HEK293 (cell line): ENCODE data around the gene CEMP1.

ENCODE experiments used
- AEBP2 ChIP-seq: fragments of 450-650 bp; formaldehyde crosslinking; IDR thresholded peaks from 2 replicates; pipeline ENCODE4 v1.5.1; 2016; ENCODE audit warnings: missing biosample characterization, missing genetic modification characterization, borderline replicate concordance
- ELK4 ChIP-seq: IDR thresholded peaks from 2 replicates; pipeline ENCODE4 v1.6.1; 2011; ENCODE audit warnings: mild to moderate bottlenecking, low read depth, low read length, borderline replicate concordance
- KLF10 ChIP-seq: fragments of 450-650 bp; IDR thresholded peaks from 2 replicates; pipeline ENCODE4 v1.5.1; 2018; ENCODE audit warnings: missing biosample characterization, mild to moderate bottlenecking, missing genetic modification characterization
- KLF16 ChIP-seq: fragments of 450-650 bp; formaldehyde crosslinking; IDR thresholded peaks from 2 replicates; pipeline ENCODE4 v1.5.1; 2017; ENCODE audit warnings: missing biosample characterization, missing genetic modification characterization
- KLF8 ChIP-seq: fragments of 450-650 bp; formaldehyde crosslinking; IDR thresholded peaks from 2 replicates; pipeline ENCODE4 v1.5.1; 2016; ENCODE audit warnings: missing biosample characterization, missing genetic modification characterization
- SETDB1 ChIP-seq: IDR thresholded peaks from one replicate; pipeline ENCODE4 v1.6.1; 2017; ENCODE audit warnings: mild to moderate bottlenecking, low read length, moderate library complexity, mixed read lengths; ENCODE audit not compliant: insufficient read length
- ZBTB20 ChIP-seq: fragments of 450-650 bp; formaldehyde crosslinking; IDR thresholded peaks from 2 replicates; pipeline ENCODE4 v1.5.1; 2016; ENCODE audit warnings: missing biosample characterization, missing genetic modification characterization
- ZBTB44 ChIP-seq: fragments of 450-650 bp; IDR thresholded peaks from 2 replicates; pipeline ENCODE4 v1.5.1; 2018; ENCODE audit warnings: missing biosample characterization, mild to moderate bottlenecking, missing genetic modification characterization
- ZBTB48 ChIP-seq: fragments of 450-650 bp; formaldehyde crosslinking; IDR thresholded peaks from 2 replicates; pipeline ENCODE4 v1.5.1; 2016; ENCODE audit warnings: missing biosample characterization, missing genetic modification characterization
- ZNF132 ChIP-seq: fragments of 450-650 bp; formaldehyde crosslinking; IDR thresholded peaks from 2 replicates; pipeline ENCODE4 v1.5.1; 2017; ENCODE audit warnings: missing biosample characterization, missing genetic modification characterization, borderline replicate concordance
- ZNF157 ChIP-seq: fragments of 450-650 bp; formaldehyde crosslinking; IDR thresholded peaks from 2 replicates; pipeline ENCODE4 v1.5.1; 2016; ENCODE audit warnings: missing biosample characterization, missing genetic modification characterization
- ZNF184 ChIP-seq: fragments of 450-650 bp; IDR thresholded peaks from 2 replicates; pipeline ENCODE4 v1.5.1; 2018; ENCODE audit warnings: missing biosample characterization, mild to moderate bottlenecking, missing genetic modification characterization
- ZNF202 ChIP-seq: fragments of 450-650 bp; formaldehyde crosslinking; IDR thresholded peaks from 2 replicates; pipeline ENCODE4 v1.5.1; 2016; ENCODE audit warnings: missing biosample characterization, missing genetic modification characterization, borderline replicate concordance
- ZNF223 ChIP-seq: fragments of 450-650 bp; formaldehyde crosslinking; IDR thresholded peaks from 2 replicates; pipeline ENCODE4 v1.5.1; 2016; ENCODE audit warnings: missing biosample characterization, missing genetic modification characterization
- ZNF280D ChIP-seq: fragments of 450-650 bp; formaldehyde crosslinking; IDR thresholded peaks from 2 replicates; pipeline ENCODE4 v1.5.1; 2016; ENCODE audit warnings: missing biosample characterization, missing genetic modification characterization
- ZNF394 ChIP-seq: fragments of 450-650 bp; formaldehyde crosslinking; IDR thresholded peaks from 2 replicates; pipeline ENCODE4 v1.5.1; 2016; ENCODE audit warnings: missing biosample characterization, missing genetic modification characterization, mild to moderate bottlenecking, moderate library complexity, borderline replicate concordance
- ZNF404 ChIP-seq: fragments of 450-650 bp; formaldehyde crosslinking; IDR thresholded peaks from 2 replicates; pipeline ENCODE4 v1.5.1; 2017; ENCODE audit warnings: missing biosample characterization, missing genetic modification characterization
- ZNF510 ChIP-seq: fragments of 450-650 bp; formaldehyde crosslinking; IDR thresholded peaks from 2 replicates; pipeline ENCODE4 v1.5.1; 2018; ENCODE audit warnings: mild to moderate bottlenecking, missing genetic modification characterization, missing biosample characterization; ENCODE audit not compliant: insufficient replicate concordance
- ZNF513 ChIP-seq: fragments of 450-650 bp; IDR thresholded peaks from 2 replicates; pipeline ENCODE4 v1.5.1; 2018; ENCODE audit warnings: missing biosample characterization, missing genetic modification characterization
- ZNF544 ChIP-seq: fragments of 450-650 bp; formaldehyde crosslinking; IDR thresholded peaks from 2 replicates; pipeline ENCODE4 v1.5.0; 2017; ENCODE audit warnings: missing biosample characterization, missing genetic modification characterization
- ZNF558 ChIP-seq: fragments of 450-650 bp; formaldehyde crosslinking; IDR thresholded peaks from 2 replicates; pipeline ENCODE4 v1.5.1; 2016; ENCODE audit warnings: missing biosample characterization, missing genetic modification characterization
- ZNF600 ChIP-seq: fragments of 450-650 bp; formaldehyde crosslinking; IDR thresholded peaks from 2 replicates; pipeline ENCODE4 v1.5.1; 2016; ENCODE audit warnings: missing biosample characterization, missing genetic modification characterization
- ZNF660 ChIP-seq: fragments of 450-650 bp; IDR thresholded peaks from 2 replicates; pipeline ENCODE4 v1.5.1; 2018; ENCODE audit warnings: missing biosample characterization, mild to moderate bottlenecking, missing genetic modification characterization
- ZNF701 ChIP-seq: fragments of 450-650 bp; formaldehyde crosslinking; IDR thresholded peaks from 2 replicates; pipeline ENCODE4 v1.5.1; 2016; ENCODE audit warnings: missing biosample characterization, missing genetic modification characterization
- ZNF776 ChIP-seq: fragments of 450-650 bp; formaldehyde crosslinking; IDR thresholded peaks from 2 replicates; pipeline ENCODE4 v1.5.0; 2017; ENCODE audit warnings: missing biosample characterization, missing genetic modification characterization, borderline replicate concordance
- ZSCAN4 ChIP-seq: fragments of 450-650 bp; formaldehyde crosslinking; IDR thresholded peaks from 2 replicates; pipeline ENCODE4 v1.5.1; 2017; ENCODE audit warnings: missing biosample characterization, missing genetic modification characterization
- ZSCAN5A ChIP-seq: fragments of 450-650 bp; formaldehyde crosslinking; IDR thresholded peaks from 2 replicates; pipeline ENCODE4 v1.5.1; 2016; ENCODE audit warnings: missing biosample characterization, missing genetic modification characterization

CEMP1 gene

GRCh38 chr16:2500918-2501750 is 30.1 kb downstream of the CEMP1 start (continued):
- no peak for TF ChIP-seq ZNF223
- no peak for TF ChIP-seq ZNF184
- TF ChIP-seq KLF10 (tag by site-specific recombination), result 0 out of 2 replicates have a peak, but pooled peaks have one; percentile 46
- TF ChIP-seq ZNF394, result peak; percentile 48; the same call in 1 of the 2 replicates
- TF ChIP-seq ZNF202, result no peak
- TF ChIP-seq ZNF660 (tag by site-specific recombination), result peak; percentile 48; the same call in 1 of the 2 replicates
- no peak for TF ChIP-seq ZNF544 (tag by site-specific recombination)
- TF ChIP-seq ZNF776 (tag by site-specific recombination), result no peak
- no peak for TF ChIP-seq ZNF132 (tag by site-specific recombination)
- no peak for TF ChIP-seq ZNF404
- no peak for TF ChIP-seq ZSCAN5A
- TF ChIP-seq SETDB1, result no peak
- no peak for TF ChIP-seq ZNF157 (tag by site-specific recombination)
- TF ChIP-seq KLF16, result peak; percentile 66; the same call in 1 of the 2 replicates
- TF ChIP-seq ZBTB44 (tag by site-specific recombination), result no peak
- peak; percentile 56; the same call in 1 of the 2 replicates for TF ChIP-seq ZBTB48 (tag by site-specific recombination)
- 0 out of 2 replicates have a peak, but pooled peaks have one; percentile 22 for TF ChIP-seq KLF8
- TF ChIP-seq ZNF280D, result no peak
- peak; percentile 45; the same call in 1 of the 2 replicates for TF ChIP-seq ZBTB20 (tag by site-specific recombination)
- no peak for TF ChIP-seq ELK4
- TF ChIP-seq AEBP2, result no peak
- TF ChIP-seq ZNF701 (tag by site-specific recombination), result no peak
- no peak for TF ChIP-seq ZNF558 (tag by site-specific recombination)
- TF ChIP-seq ZNF600 (tag by site-specific recombination), result peak; percentile 84
- no peak for TF ChIP-seq ZSCAN4 (tag by site-specific recombination)
- TF ChIP-seq ZNF510, result no peak
- TF ChIP-seq ZNF513 (tag by site-specific recombination), result no peak
